T-cell (primary cell): ENCODE results near the gene C20orf204. TPM values are rescaled to one million over a fixed set of nuclear protein-coding genes. Genes with fewer than 3 reads are reported as not detected.
"Not testable (repeated sequence)": the region's sequence is repeated elsewhere in the genome, so short reads cannot be mapped to it uniquely, and the experiment has no call there.

Source experiments
- ATAC-seq, 4 experiments: fragments of 200-7000 bp in 3 of 4; fragments of 150-1000 bp in 1 of 4; cut with Tn5 transposase; replicated peaks in 1 of 4; 1 replicate in 3 of 4; 2 replicates in 1 of 4; pipeline ENCODE4 v1.10.0; 2021; ENCODE audit warnings: moderate library complexity in 3 of 4, mild to moderate bottlenecking in 2 of 4, moderate number of reproducible peaks in 1 of 4
- CTCF ChIA-PET, 2 donors: fragments of 300-600 bp; sonication (Branson Sonifier 250); formaldehyde crosslinking; loops; one replicate each; lab custom pipeline; 2022; ENCODE audit warnings: antibody characterized with exemption in 2 of 2; lab: Charles Lee
- POLR2A ChIA-PET, 2 donors: fragments of 300-600 bp; sonication (Branson Sonifier 250); formaldehyde crosslinking; loops; one replicate each; lab custom pipeline; 2022; ENCODE audit warnings: antibody characterized with exemption in 2 of 2; lab: Charles Lee
- DNase-seq, 35 experiments: peaks; one replicate each; pipeline versions ENCODE4 v3.0.0 to v3.0.0-alpha.2; 2013 to 2023
- H3K27ac ChIP-seq: one replicate; pipeline ENCODE4 v1.5.1; 2013; ENCODE audit warnings: low read length
- H3K27me3 ChIP-seq, 2 experiments: replicated peaks in 1 of 2; 1 replicate in 1 of 2; 2 replicates in 1 of 2; pipeline versions ENCODE4 v1.6.1 to v1.7.0; 2013; ENCODE audit warnings: low read length in 1 of 2, mixed read lengths in 1 of 2; ENCODE audit not compliant: control insufficient read depth in 2 of 2, insufficient read depth in 2 of 2; ENCODE audit errors: extremely low read depth in 1 of 2
- H3K36me3 ChIP-seq, 2 donors: 1 replicate in 1 of 2; 2 replicates in 1 of 2; pipeline versions ENCODE4 v1.6.1 to v1.7.0; 2013; ENCODE audit warnings: low read length in 1 of 2; ENCODE audit not compliant: control insufficient read depth in 2 of 2, insufficient read depth in 1 of 2; ENCODE audit errors: extremely low read depth in 1 of 2
- H3K4me1 ChIP-seq, 2 experiments: 1 replicate in 1 of 2; 2 replicates in 1 of 2; pipeline versions ENCODE4 v1.6.1 to v1.7.0; 2013; ENCODE audit warnings: low read length in 2 of 2, mixed read lengths in 1 of 2; ENCODE audit not compliant: insufficient read depth in 2 of 2, control insufficient read depth in 1 of 2; ENCODE audit errors: extremely low read depth in 1 of 2
- H3K4me3 ChIP-seq, 2 donors: 1 replicate in 1 of 2; 2 replicates in 1 of 2; pipeline versions ENCODE4 v1.5.1 to v1.7.0; 2013; ENCODE audit warnings: mild to moderate bottlenecking in 2 of 2, low read length in 1 of 2, moderate library complexity in 1 of 2; ENCODE audit not compliant: control insufficient read depth in 1 of 2; ENCODE audit errors: extremely low read depth in 1 of 2
- H3K9me3 ChIP-seq: 2 replicates; pipeline ENCODE4 v1.7.0; 2013
- H3K27ac Mint-ChIP-seq, 2 donors: one replicate each; pipeline ENCODE4 v1.8.0; 2020 to 2021; ENCODE audit warnings: mild to moderate bottlenecking in 2 of 2, mixed read lengths in 2 of 2
- H3K27me3 Mint-ChIP-seq, 2 donors: one replicate each; pipeline ENCODE4 v1.8.0; 2021 to 2022; ENCODE audit warnings: mixed read lengths in 2 of 2
- H3K36me3 Mint-ChIP-seq: one replicate; pipeline ENCODE4 v1.8.0; 2021; ENCODE audit warnings: mixed read lengths
- H3K4me1 Mint-ChIP-seq, 3 donors: one replicate each; pipeline ENCODE4 v1.8.0; 2020 to 2022; ENCODE audit warnings: mixed read lengths in 3 of 3, mild to moderate bottlenecking in 1 of 3
- H3K4me3 Mint-ChIP-seq, 3 donors: one replicate each; pipeline ENCODE4 v1.8.0; 2020 to 2022; ENCODE audit warnings: mild to moderate bottlenecking in 3 of 3, mixed read lengths in 3 of 3, moderate library complexity in 3 of 3
- H3K9me3 Mint-ChIP-seq, 3 donors: one replicate each; pipeline ENCODE4 v1.8.0; 2020 to 2022; ENCODE audit warnings: mixed read lengths in 3 of 3
- WGBS: methylation state at CpG from one replicate; pipeline ENCODE4 v1.1.5; 2013; ENCODE audit warnings: missing lambda C conversion rate; ENCODE audit not compliant: insufficient coverage; 5-methylcytosine and 5-hydroxymethylcytosine counted together
- total RNA-seq, 35 experiments: library from RNA in 6 of 35; stranded (reverse) in 6 of 35; fragments of 120-200 nt in 1 of 35; gene quantifications; one replicate each; pipeline versions ENCODE4 v1.2.1 to v1.2.4 and lab custom pipeline; 2013 to 2026

C20orf204 gene
- total RNA-seq, 5 donors from 2014 or later (not counting 1 experiment from before 2014, with no cell fraction given), result 4.5 to 20.8 (median 9.5) TPM

DNA sequence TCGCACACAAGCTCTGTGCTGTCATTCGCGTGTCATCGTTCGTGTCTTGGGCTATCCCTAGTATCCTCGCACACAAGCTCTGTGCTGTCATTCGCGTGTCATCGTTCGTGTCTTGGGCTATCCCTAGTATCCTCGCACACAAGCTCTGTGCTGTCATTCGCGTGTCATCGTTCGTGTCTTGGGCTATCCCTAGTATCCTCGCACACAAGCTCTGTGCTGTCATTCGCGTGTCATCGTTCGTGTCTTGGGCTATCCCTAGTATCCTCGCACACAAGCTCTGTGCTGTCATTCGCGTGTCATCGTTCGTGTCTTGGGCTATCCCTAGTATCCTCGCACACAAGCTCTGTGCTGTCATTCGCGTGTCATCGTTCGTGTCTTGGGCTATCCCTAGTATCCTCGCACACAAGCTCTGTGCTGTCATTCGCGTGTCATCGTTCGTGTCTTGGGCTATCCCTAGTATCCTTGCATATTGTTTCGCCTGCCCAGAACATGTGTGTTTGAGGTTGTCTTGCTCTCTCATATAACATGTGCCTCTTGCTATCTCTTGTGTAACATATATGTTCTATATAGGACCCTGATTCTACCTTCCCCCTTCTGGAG is 51.3 kb downstream of the C20orf204 start:
- H3K36me3 Mint-ChIP-seq, H3K4me3 Mint-ChIP-seq, ATAC-seq, H3K27ac ChIP-seq, H3K27me3 Mint-ChIP-seq, POLR2A ChIA-PET, DNase-seq, H3K9me3 Mint-ChIP-seq, H3K27ac Mint-ChIP-seq, H3K4me3 ChIP-seq, CTCF ChIA-PET, H3K9me3 ChIP-seq, H3K36me3 ChIP-seq: not testable (repeated sequence)
- peaks cover 14 to 19% (median 19%) of the 10 kb centered on the region in 3 donors for H3K4me1 Mint-ChIP-seq
- no CpG with 5 or more reads among the region's 36 CpGs for WGBS
- Histone ChIP-seq H3K4me1 (peaks cover 13 to 20% of the 10 kb centered on the region in 2 experiments), H3K27me3 (peaks cover 0 to 42% of the 10 kb centered on the region in 2 experiments)

DNA sequence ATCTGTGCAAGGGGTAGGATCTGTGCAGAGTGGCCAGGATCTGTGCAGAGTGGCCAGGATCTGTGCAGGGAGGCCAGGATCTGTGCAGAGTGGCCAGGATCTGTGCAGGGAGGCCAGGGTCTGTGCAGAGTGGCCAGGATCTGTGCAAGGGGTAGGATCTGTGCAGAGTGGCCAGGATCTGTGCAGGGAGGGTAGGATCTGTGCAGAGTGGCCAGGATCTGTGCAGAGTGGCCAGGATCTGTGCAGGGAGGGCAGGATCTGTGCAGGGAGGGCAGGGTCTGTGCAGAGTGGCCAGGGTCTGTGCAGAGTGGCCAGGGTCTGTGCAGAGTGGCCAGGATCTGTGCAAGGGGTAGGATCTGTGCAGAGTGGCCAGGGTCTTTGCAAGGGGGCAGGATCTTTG is 52.6 kb downstream of the C20orf204 start:
- CTCF ChIA-PET, H3K36me3 ChIP-seq, H3K27ac Mint-ChIP-seq, POLR2A ChIA-PET, DNase-seq, H3K9me3 Mint-ChIP-seq, H3K27ac ChIP-seq, ATAC-seq, H3K4me3 Mint-ChIP-seq, H3K9me3 ChIP-seq, H3K36me3 Mint-ChIP-seq, H3K4me3 ChIP-seq, H3K27me3 Mint-ChIP-seq: not testable (repeated sequence)
- peaks cover 10 to 14% (median 13%) of the 10 kb centered on the region in 3 donors for H3K4me1 Mint-ChIP-seq
- H3K4me1 ChIP-seq, result peaks cover 9 to 12% of the 10 kb centered on the region in 2 experiments
- peaks cover 0 to 38% of the 10 kb centered on the region in 2 experiments for H3K27me3 ChIP-seq

Other genes starting within 250 kb of the C20orf204 start
- under 1 TPM; 0.20 to 0.95 (median 0.30) TPM for gene ZBTB46, start 204.9 kb upstream of the C20orf204 start, total RNA-seq
- not detected for gene ABHD16B, start 174.7 kb upstream of the C20orf204 start, total RNA-seq
- 10 to 100 TPM; 27.8 to 44.1 (median 39.3) TPM for gene TPD52L2, start 170.9 kb upstream of the C20orf204 start, total RNA-seq
- 10 to 100 TPM; 35.4 to 63.7 (median 54.9) TPM for gene DNAJC5, start 141.1 kb upstream of the C20orf204 start, total RNA-seq
- gene UCKL1, start 79.8 kb upstream of the C20orf204 start, total RNA-seq, result 10 to 100 TPM; 40.6 to 72.3 (median 67.0) TPM
- 10 to 100 TPM; 22.7 to 26.3 (median 25.1) TPM for gene ZNF512B, start 66.3 kb upstream of the C20orf204 start, total RNA-seq
- gene SAMD10, start 56.5 kb upstream of the C20orf204 start, total RNA-seq, result 10 to 100 TPM; 16.1 to 30.8 (median 17.7) TPM
- gene PRPF6, start 55.0 kb upstream of the C20orf204 start, total RNA-seq, result 100 to 1,000 TPM in 1 of 5 donors, 10 to 100 TPM in 4; 59.8 to 106 (median 83.5) TPM
- gene SOX18, start 13.5 kb downstream of the C20orf204 start, total RNA-seq, result under 1 TPM in 3 of 5 donors, not detected in 2; 0.35 to 0.56 (median 0.44) TPM
- 10 to 100 TPM; 25.8 to 49.7 (median 40.1) TPM for gene TCEA2, start 27.0 kb downstream of the C20orf204 start, total RNA-seq
- 10 to 100 TPM; 39.2 to 61.7 (median 57.3) TPM for gene RGS19, start 43.3 kb downstream of the C20orf204 start, total RNA-seq
- gene OPRL1, start 43.9 kb downstream of the C20orf204 start, total RNA-seq, result 1 to 10 TPM; 1.1 to 1.9 (median 1.5) TPM
- gene LKAAEAR1, start 48.2 kb downstream of the C20orf204 start, total RNA-seq, result under 1 TPM in 3 of 5 donors, not detected in 2; 0.30 to 0.86 (median 0.35) TPM
- gene NPBWR2, start 71.4 kb downstream of the C20orf204 start, total RNA-seq, result not detected
- under 1 TPM in 1 of 5 donors, not detected in 4; 0.06 TPM for gene MYT1, start 128.3 kb downstream of the C20orf204 start, total RNA-seq
- 100 to 1,000 TPM in 4 of 5 donors, 10 to 100 TPM in 1; 92.0 to 175 (median 160) TPM for gene PCMTD2, start 219.6 kb downstream of the C20orf204 start, total RNA-seq